Natural killer cell (primary cell): ENCODE results near the gene TRIM56. TPM values are rescaled to one million over a fixed set of nuclear protein-coding genes. Genes with fewer than 3 reads are reported as not detected.

Experiments used
- ATAC-seq, 3 donors: fragments of 150-1000 bp in 2 of 3; fragments of 200-7000 bp in 1 of 3; cut with Tn5 transposase; 1 replicate in 1 of 3; 2 replicates in 2 of 3; pipeline ENCODE4 v1.10.0; 2021; ENCODE audit warnings: mild to moderate bottlenecking in 2 of 3, moderate library complexity in 2 of 3
- DNase-seq, 2 donors: peaks; one replicate each; pipeline versions ENCODE4 v3.0.0 to v3.0.0-alpha.2; 2013 to 2021; ENCODE audit warnings: mixed read lengths in 1 of 2
- H3K27ac ChIP-seq: one replicate; pipeline ENCODE4 v1.5.1; 2013; ENCODE audit warnings: mild to moderate bottlenecking, low read length
- H3K27me3 ChIP-seq: one replicate; pipeline ENCODE4 v1.6.1; 2013; ENCODE audit warnings: low read length; ENCODE audit not compliant: control insufficient read depth, insufficient read depth
- H3K36me3 ChIP-seq: one replicate; pipeline ENCODE4 v1.6.1; 2013; ENCODE audit warnings: low read length; ENCODE audit not compliant: control insufficient read depth, insufficient read depth
- H3K4me1 ChIP-seq: one replicate; pipeline ENCODE4 v1.6.1; 2013; ENCODE audit warnings: low read length; ENCODE audit not compliant: control insufficient read depth, insufficient read depth
- H3K4me3 ChIP-seq: one replicate; pipeline ENCODE4 v1.5.1; 2013; ENCODE audit warnings: low read length
- H3K9me3 ChIP-seq: one replicate; pipeline ENCODE4 v1.6.1; 2013; ENCODE audit warnings: low read length; ENCODE audit not compliant: control insufficient read depth, insufficient read depth
- H3K27ac Mint-ChIP-seq, 2 donors: one replicate each; pipeline ENCODE4 v1.8.0; 2022; ENCODE audit warnings: mild to moderate bottlenecking in 2 of 2, mixed read lengths in 2 of 2, moderate library complexity in 1 of 2
- H3K27me3 Mint-ChIP-seq, 2 donors: one replicate each; pipeline ENCODE4 v1.8.0; 2022; ENCODE audit warnings: low read depth in 2 of 2, mixed read lengths in 2 of 2
- H3K36me3 Mint-ChIP-seq: one replicate; pipeline ENCODE4 v1.8.0; 2022; ENCODE audit warnings: mixed read lengths
- H3K4me1 Mint-ChIP-seq, 2 donors: one replicate each; pipeline ENCODE4 v1.8.0; 2022; ENCODE audit warnings: mixed read lengths in 2 of 2
- H3K4me3 Mint-ChIP-seq: one replicate; pipeline ENCODE4 v1.8.0; 2022; ENCODE audit warnings: mild to moderate bottlenecking, moderate library complexity, mixed read lengths
- H3K9me3 Mint-ChIP-seq, 2 donors: one replicate each; pipeline ENCODE4 v1.8.0; 2022; ENCODE audit warnings: mixed read lengths in 2 of 2
- CTCF ChIP-seq: fragments of 200-600 bp; IDR thresholded peaks from one replicate; pipeline ENCODE4 v1.8.0; 2022; ENCODE audit warnings: antibody characterized with exemption
- WGBS: methylation state at CpG from one replicate; pipeline ENCODE4 v1.1.7; 2013; ENCODE audit warnings: missing lambda C conversion rate; ENCODE audit not compliant: insufficient coverage; 5-methylcytosine and 5-hydroxymethylcytosine counted together
- intact Hi-C: fragments of 100-400 bp; cut with micrococcal nuclease; formaldehyde crosslinking; loops from one replicate; pipeline ENCODE4 v1.14.2; 2022
- total RNA-seq, 4 donors: library from RNA; stranded (reverse); fragments of 120-200 nt in 1 of 4; gene quantifications; one replicate each; pipeline versions ENCODE4 v1.2.3 to v1.2.4, GENCODE V29; 2013 to 2022

The TRIM56 gene
- total RNA-seq, 3 donors from 2014 or later (not counting 1 experiment from before 2014, with no cell fraction given): 53.6 to 75.8 (median 63.9) TPM

- H3K27ac ChIP-seq: no peak overlapping the region
- no peak for ATAC-seq
- Mint-ChIP-seq H3K36me3 (no peaks in the 10 kb centered on the region), H3K27me3 (no peaks in the 10 kb centered on the region), H3K4me3 (no peak overlapping the region), H3K4me1 (peaks cover 40 to 57% of the 10 kb centered on the region in 2 donors), H3K27ac (peak overlapping the region; percentile 9 to 68), H3K9me3 (no peaks in the 10 kb centered on the region)
- H3K4me1 ChIP-seq: peaks cover 18% of the 10 kb centered on the region
- no peaks in the 10 kb centered on the region for H3K9me3 ChIP-seq
- TF ChIP-seq CTCF: no peak
- 92% methylated on average over 8 of the region's 9 CpGs for WGBS
- H3K36me3 ChIP-seq: peaks cover 7% of the 10 kb centered on the region
- intact Hi-C loops: no loop called here
- H3K4me3 ChIP-seq: no peak overlapping the region
- no peaks in the 10 kb centered on the region for H3K27me3 ChIP-seq
- no peak for DNase-seq
These were observed 9.1 kb downstream of the TRIM56 start for GRCh38 chr7:101094376-101094775.

- peaks cover 39 to 54% of the 10 kb centered on the region in 2 donors for H3K4me1 Mint-ChIP-seq
- no peaks in the 10 kb centered on the region for H3K36me3 Mint-ChIP-seq
- Histone ChIP-seq H3K27ac (no peak overlapping the region), H3K36me3 (peaks cover 5% of the 10 kb centered on the region), H3K9me3 (no peaks in the 10 kb centered on the region), H3K4me3 (no peak overlapping the region), H3K4me1 (peaks cover 14% of the 10 kb centered on the region), H3K27me3 (no peaks in the 10 kb centered on the region)
- no peak for TF ChIP-seq CTCF
- no peaks in the 10 kb centered on the region for H3K27me3 Mint-ChIP-seq
- no peak overlapping the region for H3K4me3 Mint-ChIP-seq
- H3K27ac Mint-ChIP-seq: peak overlapping the region; percentile 68 to 73
- DNase-seq (peak in 1 of 2 donors; percentile 38), ATAC-seq (peak in 2 of 3 donors; percentile 29 to 40)
- H3K9me3 Mint-ChIP-seq: no peaks in the 10 kb centered on the region
- 71% methylated on average over 12 of the region's 12 CpGs for WGBS
- intact Hi-C loops: no loop called here
These were observed 9.6 kb downstream of the TRIM56 start for GRCh38 chr7:101094791-101095375.

- Histone ChIP-seq H3K4me1 (peaks cover 7% of the 10 kb centered on the region), H3K9me3 (no peaks in the 10 kb centered on the region), H3K36me3 (no peaks in the 10 kb centered on the region), H3K4me3 (no peak overlapping the region), H3K27me3 (peaks cover 2% of the 10 kb centered on the region), H3K27ac (no peak overlapping the region)
- H3K27me3 Mint-ChIP-seq: no peaks in the 10 kb centered on the region
- intact Hi-C loops: no loop called here
- no peak for ATAC-seq
- H3K4me3 Mint-ChIP-seq: no peak overlapping the region
- peak overlapping the region in 1 of 2 donors; percentile 73 for H3K27ac Mint-ChIP-seq
- H3K9me3 Mint-ChIP-seq: no peaks in the 10 kb centered on the region
- peaks cover 33 to 49% of the 10 kb centered on the region in 2 donors for H3K4me1 Mint-ChIP-seq
- DNase-seq: no peak
- no peaks in the 10 kb centered on the region for H3K36me3 Mint-ChIP-seq
- TF ChIP-seq CTCF: no peak
- 85% methylated on average over 4 of the region's 6 CpGs for WGBS
These were observed 11.2 kb downstream of the TRIM56 start for GRCh38 chr7:101096331-101096956.
